Gastroesophageal sphincter (tissue), 3 donors: Measurements from ENCODE around the gene PDGFA.

Source experiments
- POLR2A ChIP-seq, 2 donors: fragments of 450-650 bp; IDR thresholded peaks; one replicate each; pipeline ENCODE4 v1.6.1; 2017; ENCODE audit warnings: antibody characterized with exemption in 2 of 2, mild to moderate bottlenecking in 2 of 2, moderate library complexity in 1 of 2
- TF ChIP-seq, protein P1 (sequence below), 4 experiments: fragments of 200-600 bp in 2 of 4; fragments of 450-650 bp in 2 of 4; sonication (generic) in 1 of 4; IDR thresholded peaks; one replicate each; pipeline ENCODE4 v1.5.1; 2017 to 2019; ENCODE audit warnings: antibody characterized with exemption in 4 of 4, mild to moderate bottlenecking in 2 of 4, moderate library complexity in 2 of 4

DNA sequence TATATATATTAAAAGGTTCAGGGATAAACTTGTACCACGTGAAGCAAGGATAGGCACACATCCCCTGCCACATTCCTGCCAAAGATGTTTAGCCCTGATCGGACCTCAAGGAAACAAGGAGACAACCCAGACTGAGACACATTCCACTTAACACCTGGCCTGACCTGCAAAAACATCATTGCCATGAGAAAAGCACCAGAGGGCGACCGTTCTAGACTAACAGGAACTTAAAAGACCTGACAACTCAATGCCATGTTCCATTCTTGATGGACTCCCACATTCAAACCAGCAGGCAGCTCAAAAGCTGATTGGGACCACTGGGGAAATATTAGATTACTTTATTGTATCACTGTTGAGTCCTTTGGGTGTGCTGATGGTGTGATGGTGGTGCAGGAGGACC is 8.1 kb upstream of the PDGFA start:
- TF ChIP-seq POLR2A (IDR thresholded peaks at IDR 0.05) = no peak
- TF ChIP-seq, protein P1, sequence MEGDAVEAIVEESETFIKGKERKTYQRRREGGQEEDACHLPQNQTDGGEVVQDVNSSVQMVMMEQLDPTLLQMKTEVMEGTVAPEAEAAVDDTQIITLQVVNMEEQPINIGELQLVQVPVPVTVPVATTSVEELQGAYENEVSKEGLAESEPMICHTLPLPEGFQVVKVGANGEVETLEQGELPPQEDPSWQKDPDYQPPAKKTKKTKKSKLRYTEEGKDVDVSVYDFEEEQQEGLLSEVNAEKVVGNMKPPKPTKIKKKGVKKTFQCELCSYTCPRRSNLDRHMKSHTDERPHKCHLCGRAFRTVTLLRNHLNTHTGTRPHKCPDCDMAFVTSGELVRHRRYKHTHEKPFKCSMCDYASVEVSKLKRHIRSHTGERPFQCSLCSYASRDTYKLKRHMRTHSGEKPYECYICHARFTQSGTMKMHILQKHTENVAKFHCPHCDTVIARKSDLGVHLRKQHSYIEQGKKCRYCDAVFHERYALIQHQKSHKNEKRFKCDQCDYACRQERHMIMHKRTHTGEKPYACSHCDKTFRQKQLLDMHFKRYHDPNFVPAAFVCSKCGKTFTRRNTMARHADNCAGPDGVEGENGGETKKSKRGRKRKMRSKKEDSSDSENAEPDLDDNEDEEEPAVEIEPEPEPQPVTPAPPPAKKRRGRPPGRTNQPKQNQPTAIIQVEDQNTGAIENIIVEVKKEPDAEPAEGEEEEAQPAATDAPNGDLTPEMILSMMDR (IDR thresholded peaks at IDR 0.05) = no peak
